Suprapubic skin (tissue), 4 donors: ENCODE results near the gene RNGTT. TPM values are rescaled to one million over a fixed set of nuclear protein-coding genes. Genes with fewer than 3 reads are reported as not detected.

Experiments used
- total RNA-seq, 4 donors: library from RNA; depleted of rRNA; stranded (reverse); fragments of >200 nt; gene quantifications; one replicate each; pipeline ENCODE4 v1.1.0, GENCODE V29; 2016

The RNGTT gene
- total RNA-seq, 4 donors from 2014 or later, result 8.6 to 13.6 (median 11.6) TPM

Other genes with a start within 250 kb of the RNGTT start
- gene PNRC1, start 117.1 kb upstream of the RNGTT start, total RNA-seq, result 100 to 1,000 TPM; 238 to 292 (median 271) TPM
- gene SRSF12, start 154.5 kb upstream of the RNGTT start, total RNA-seq, result under 1 TPM in 2 of 4 donors, not detected in 2; 0.15 to 0.36 TPM
- 10 to 100 TPM; 15.3 to 18.6 (median 16.7) TPM for gene PM20D2, start 182.4 kb upstream of the RNGTT start, total RNA-seq